GM21737 (cell line): ENCODE measurements around the gene CDIPT.
A peak's percentile ranks its signal among the peaks of the same experiment; 100 is the strongest.

Source experiments
- ATAC-seq: cut with Tn5 transposase; IDR thresholded peaks from one replicate; pipeline ENCODE4 v1.9.1; 2021; ENCODE audit warnings: mild to moderate bottlenecking, moderate library complexity; ENCODE audit not compliant: unreplicated experiment

CDIPT gene

GRCh38 chr16:29831490-29831889 lies 31.5 kb downstream of the CDIPT start:
- ATAC-seq, result no peak

- ATAC-seq, result no peak
Measured at GRCh38 chr16:29830774-29831173, 32.3 kb downstream of the CDIPT start.

- no peak for ATAC-seq
Measured at GRCh38 chr16:29826342-29826695, 36.7 kb downstream of the CDIPT start.

GRCh38 chr16:29825145-29826044 lies 37.6 kb downstream of the CDIPT start:
- ATAC-seq, result no peak

- no peak for ATAC-seq
Measured at GRCh38 chr16:29824589-29825144, 38.4 kb downstream of the CDIPT start.

GRCh38 chr16:29821643-29822115 lies 41.3 kb downstream of the CDIPT start:
- ATAC-seq, result no peak

- ATAC-seq, result peak; percentile 43
Measured at GRCh38 chr16:29820730-29821642, 42.0 kb downstream of the CDIPT start.

- ATAC-seq, result no peak
Measured at GRCh38 chr16:29820271-29820701, 42.7 kb downstream of the CDIPT start, which contains the start of gene MVP. MVP (plus strand) TSS chr16:29820462; CDS start chr16:29830550, 10,088 bp downstream.

- ATAC-seq, result no peak
Measured at GRCh38 chr16:29819506-29819905, 43.5 kb downstream of the CDIPT start.

GRCh38 chr16:29818082-29818481 lies 44.9 kb downstream of the CDIPT start:
- ATAC-seq, result no peak

GRCh38 chr16:29816694-29817441 lies 46.2 kb downstream of the CDIPT start:
- peak; percentile 11 for ATAC-seq

GRCh38 chr16:29815793-29816693 lies 47.0 kb downstream of the CDIPT start, which contains the start of gene PAGR1:
PAGR1 (plus strand) TSS chr16:29816152; CDS start chr16:29816526, 374 bp downstream.
- peak; percentile 46 for ATAC-seq

GRCh38 chr16:29815032-29815721 lies 47.8 kb downstream of the CDIPT start:
- no peak for ATAC-seq

- ATAC-seq, result no peak
Measured at GRCh38 chr16:29814592-29814991, 48.4 kb downstream of the CDIPT start.

- ATAC-seq, result no peak
Measured at GRCh38 chr16:29813644-29814562, 49.1 kb downstream of the CDIPT start.

GRCh38 chr16:29812754-29813643 lies 50.0 kb downstream of the CDIPT start:
- no peak for ATAC-seq
